ENCODE results near the gene GLRX2.

Gene GLRX2

DNA sequence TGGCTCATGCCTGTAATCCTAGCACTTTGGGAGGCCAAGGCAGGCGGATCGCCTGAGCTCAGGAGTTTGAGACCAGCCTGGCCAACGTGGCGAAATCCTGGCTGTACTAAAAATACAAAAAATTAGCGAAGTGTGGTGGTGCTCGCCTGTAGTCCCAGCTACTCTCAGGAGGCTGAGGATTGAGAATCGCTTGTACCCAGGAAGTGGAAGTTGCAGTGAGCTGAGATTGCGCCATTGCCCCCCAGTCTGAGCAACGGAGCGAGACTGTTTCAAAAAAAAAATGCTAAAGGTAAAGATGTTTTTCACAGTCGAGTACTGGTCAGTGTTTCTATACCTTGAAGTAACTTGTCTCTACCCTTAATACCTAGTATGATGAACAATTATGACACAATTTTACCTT is 11.1 kb downstream of the GLRX2 start:
- H3K27ac Mint-ChIP-seq = peak overlapping the region; percentile 26
- no peaks in the 10 kb centered on the region for H3K27me3 Mint-ChIP-seq
- peaks cover 71% of the 10 kb centered on the region for H3K36me3 Mint-ChIP-seq (ENCODE audit: low read depth)
- H3K4me1 Mint-ChIP-seq (ENCODE audit: low read depth) = peaks cover 5% of the 10 kb centered on the region
- DNase-seq = no peak
- H3K4me3 Mint-ChIP-seq = no peak overlapping the region
- no peaks in the 10 kb centered on the region for H3K9me3 Mint-ChIP-seq

DNA sequence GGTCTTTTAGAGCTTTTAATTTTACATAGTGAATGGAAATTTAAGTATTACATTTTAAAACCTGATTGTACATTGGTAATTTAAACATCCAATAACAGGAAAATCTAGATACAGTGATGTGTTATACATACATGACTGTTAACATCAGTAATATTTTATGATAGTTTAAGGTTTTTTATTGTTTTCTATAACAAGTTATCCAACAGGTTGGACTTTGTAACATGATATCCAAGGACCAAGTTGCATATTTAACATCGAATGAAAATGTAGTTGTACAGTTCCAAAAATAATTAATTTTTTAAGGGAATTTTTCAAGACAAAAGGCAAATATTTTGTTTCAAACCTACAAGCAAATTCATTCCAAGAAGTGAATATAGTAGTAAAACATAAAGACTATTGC is 14.3 kb downstream of the GLRX2 start:
- no peak for DNase-seq
- no peak overlapping the region for H3K4me3 Mint-ChIP-seq
- H3K36me3 Mint-ChIP-seq (ENCODE audit: low read depth) = peaks cover 58% of the 10 kb centered on the region
- H3K27me3 Mint-ChIP-seq = no peaks in the 10 kb centered on the region
- H3K27ac Mint-ChIP-seq = no peak overlapping the region
- no peaks in the 10 kb centered on the region for H3K4me1 Mint-ChIP-seq (ENCODE audit: low read depth)
- no peaks in the 10 kb centered on the region for H3K9me3 Mint-ChIP-seq

DNA sequence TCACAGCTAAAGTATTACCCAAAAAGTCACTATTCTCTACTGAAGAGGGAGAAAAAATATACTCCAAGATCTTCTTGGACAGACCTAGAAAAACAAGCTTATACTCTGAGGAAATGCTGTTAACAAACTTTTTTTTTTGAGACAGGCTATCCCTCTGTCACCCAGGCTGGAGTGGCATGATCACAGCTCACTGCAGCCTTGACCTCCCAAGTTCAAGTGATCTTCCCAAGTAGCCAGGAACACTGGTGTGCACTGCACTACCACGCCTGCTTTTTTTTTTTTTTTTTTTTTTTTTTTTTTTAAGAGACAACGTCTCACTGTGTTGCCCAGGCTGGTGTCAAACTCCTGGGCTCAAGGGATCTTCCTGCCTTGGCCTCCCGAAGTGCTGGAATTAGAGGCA is 17.3 kb downstream of the GLRX2 start:
- Mint-ChIP-seq H3K9me3 (no peaks in the 10 kb centered on the region), H3K36me3 (ENCODE audit: low read depth) (peaks cover 64% of the 10 kb centered on the region), H3K4me3 (no peak overlapping the region), H3K27ac (no peak overlapping the region), H3K4me1 (ENCODE audit: low read depth) (no peaks in the 10 kb centered on the region), H3K27me3 (no peaks in the 10 kb centered on the region)
- no peak for DNase-seq

DNA sequence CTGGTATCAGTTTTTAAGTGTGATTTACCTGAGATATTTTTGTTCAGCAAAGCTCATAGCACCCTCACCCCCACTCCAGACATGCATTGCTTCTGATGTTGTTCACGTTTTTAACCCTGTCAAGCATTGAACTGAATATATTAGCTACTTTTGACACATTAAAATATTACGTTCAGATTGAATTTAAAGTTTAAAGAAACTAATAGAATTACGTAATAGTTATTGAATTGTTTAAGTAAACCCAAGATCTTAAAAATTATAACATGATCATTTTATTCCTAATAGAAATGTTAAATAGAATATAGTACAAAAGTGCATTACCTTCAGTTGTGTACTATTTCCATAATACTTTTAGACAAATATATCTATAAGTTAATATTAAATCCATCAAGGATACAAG is 18.9 kb downstream of the GLRX2 start:
- H3K27me3 Mint-ChIP-seq = no peaks in the 10 kb centered on the region
- H3K36me3 Mint-ChIP-seq (ENCODE audit: low read depth) = peaks cover 73% of the 10 kb centered on the region
- H3K4me1 Mint-ChIP-seq (ENCODE audit: low read depth) = no peaks in the 10 kb centered on the region
- H3K27ac Mint-ChIP-seq = no peak overlapping the region
- H3K9me3 Mint-ChIP-seq = no peaks in the 10 kb centered on the region
- H3K4me3 Mint-ChIP-seq = no peak overlapping the region
- DNase-seq = no peak

DNA sequence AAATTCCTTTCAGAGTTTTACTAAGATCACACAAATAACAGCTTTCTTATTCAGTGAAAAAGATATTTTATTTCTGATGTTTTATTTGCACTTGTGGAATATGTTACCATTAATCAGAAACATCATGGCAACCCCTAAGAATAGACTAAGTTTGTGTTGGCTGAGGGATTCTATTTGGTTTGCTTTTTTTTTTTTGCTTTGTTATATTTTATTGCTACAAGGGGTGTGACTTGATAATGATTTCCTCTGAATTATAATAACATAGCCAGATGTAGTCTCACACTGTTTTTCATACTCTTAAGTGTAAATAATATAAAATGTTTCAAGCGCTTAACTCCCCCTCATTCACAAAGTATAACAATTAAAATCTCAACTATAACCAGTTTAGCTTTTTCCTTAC is 20.0 kb downstream of the GLRX2 start:
- no peaks in the 10 kb centered on the region for H3K9me3 Mint-ChIP-seq
- no peak for DNase-seq
- H3K4me1 Mint-ChIP-seq (ENCODE audit: low read depth) = no peaks in the 10 kb centered on the region
- H3K27ac Mint-ChIP-seq = no peak overlapping the region
- no peak overlapping the region for H3K4me3 Mint-ChIP-seq
- no peaks in the 10 kb centered on the region for H3K27me3 Mint-ChIP-seq
- peaks cover 72% of the 10 kb centered on the region for H3K36me3 Mint-ChIP-seq (ENCODE audit: low read depth)

DNA sequence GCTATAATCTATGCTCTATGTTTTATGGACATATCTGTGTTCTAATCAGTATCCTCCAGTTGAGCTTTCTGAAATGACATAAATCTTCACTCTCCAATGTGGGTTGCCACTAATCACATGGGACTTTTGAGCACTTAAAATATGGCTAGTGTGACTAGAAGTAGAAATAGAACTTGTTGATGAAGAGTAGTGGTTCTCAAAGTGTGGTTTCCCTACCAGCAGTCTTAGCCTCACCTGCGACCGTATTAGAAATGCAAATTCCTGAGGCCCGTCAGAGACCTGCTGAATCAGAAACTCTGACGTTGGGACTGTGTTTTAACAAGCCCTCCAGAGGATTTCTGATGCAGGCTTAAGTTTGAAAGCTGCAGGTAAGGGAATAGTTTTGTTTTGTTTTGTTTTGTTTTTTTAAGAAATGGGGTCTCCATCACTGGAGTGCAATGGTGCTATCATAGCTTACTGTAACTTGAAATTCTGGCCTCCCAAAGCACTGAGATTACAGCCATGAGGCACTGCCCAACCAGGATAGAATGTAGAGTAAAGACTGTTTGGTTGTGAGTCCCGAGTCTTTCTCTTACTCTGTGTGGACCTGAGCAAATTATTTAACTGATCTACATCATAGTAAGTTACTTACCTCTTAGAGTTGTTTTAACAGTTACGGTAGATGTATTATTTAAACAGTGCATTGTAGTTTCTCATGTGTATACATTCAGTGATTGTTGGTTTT is 21.7 kb downstream of the GLRX2 start:
- no peaks in the 10 kb centered on the region for H3K9me3 Mint-ChIP-seq
- H3K4me1 Mint-ChIP-seq (ENCODE audit: low read depth) = no peaks in the 10 kb centered on the region
- no peak overlapping the region for H3K4me3 Mint-ChIP-seq
- no peak for DNase-seq
- no peaks in the 10 kb centered on the region for H3K27me3 Mint-ChIP-seq
- peaks cover 77% of the 10 kb centered on the region for H3K36me3 Mint-ChIP-seq (ENCODE audit: low read depth)
- peak overlapping the region; percentile 31 for H3K27ac Mint-ChIP-seq

DNA sequence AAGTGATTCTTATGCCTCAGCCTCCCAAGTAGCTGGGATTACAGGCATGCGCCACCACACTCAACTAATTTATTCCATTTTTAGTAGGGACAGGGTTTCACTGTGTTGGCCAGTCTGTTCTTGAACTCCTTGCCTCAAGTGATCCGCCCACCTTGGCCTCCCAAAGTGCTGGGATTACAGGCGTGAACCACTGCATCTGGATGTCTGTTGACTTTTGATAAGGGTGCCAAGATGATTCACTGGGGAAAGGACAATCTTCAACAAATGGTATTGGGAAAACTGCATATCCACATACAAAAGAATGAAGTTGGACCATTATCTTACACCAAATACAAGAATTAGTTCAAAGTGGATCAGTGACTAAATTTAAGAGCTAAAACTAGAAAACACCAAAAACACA is 26.0 kb downstream of the GLRX2 start:
- peaks cover 12% of the 10 kb centered on the region for H3K4me1 Mint-ChIP-seq (ENCODE audit: low read depth)
- H3K27me3 Mint-ChIP-seq = no peaks in the 10 kb centered on the region
- no peak overlapping the region for H3K4me3 Mint-ChIP-seq
- no peak for DNase-seq
- no peak overlapping the region for H3K27ac Mint-ChIP-seq
- H3K9me3 Mint-ChIP-seq = peaks cover 2% of the 10 kb centered on the region
- peaks cover 82% of the 10 kb centered on the region for H3K36me3 Mint-ChIP-seq (ENCODE audit: low read depth)

DNA sequence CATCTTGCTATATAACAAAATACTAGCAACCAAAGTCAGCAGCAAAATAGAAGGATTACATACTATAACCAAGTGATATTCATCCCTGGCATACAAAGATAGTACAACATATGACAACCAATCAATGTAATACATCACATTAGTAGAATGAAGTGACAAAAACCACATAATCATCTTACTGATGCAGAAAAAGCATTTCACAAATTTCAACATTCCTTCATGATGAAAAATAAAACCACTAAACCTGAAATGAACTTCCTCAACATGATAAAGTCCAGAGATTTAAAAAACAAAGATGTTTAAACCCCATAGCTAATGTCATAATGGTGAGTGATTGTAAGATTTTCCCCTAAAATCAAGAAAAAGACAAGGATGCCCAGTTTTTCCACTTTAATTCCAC is 27.2 kb downstream of the GLRX2 start:
- Mint-ChIP-seq H3K4me3 (no peak overlapping the region), H3K27me3 (no peaks in the 10 kb centered on the region), H3K27ac (no peak overlapping the region), H3K9me3 (peaks cover 2% of the 10 kb centered on the region), H3K36me3 (ENCODE audit: low read depth) (peaks cover 81% of the 10 kb centered on the region), H3K4me1 (ENCODE audit: low read depth) (peaks cover 12% of the 10 kb centered on the region)
- DNase-seq = no peak

DNA sequence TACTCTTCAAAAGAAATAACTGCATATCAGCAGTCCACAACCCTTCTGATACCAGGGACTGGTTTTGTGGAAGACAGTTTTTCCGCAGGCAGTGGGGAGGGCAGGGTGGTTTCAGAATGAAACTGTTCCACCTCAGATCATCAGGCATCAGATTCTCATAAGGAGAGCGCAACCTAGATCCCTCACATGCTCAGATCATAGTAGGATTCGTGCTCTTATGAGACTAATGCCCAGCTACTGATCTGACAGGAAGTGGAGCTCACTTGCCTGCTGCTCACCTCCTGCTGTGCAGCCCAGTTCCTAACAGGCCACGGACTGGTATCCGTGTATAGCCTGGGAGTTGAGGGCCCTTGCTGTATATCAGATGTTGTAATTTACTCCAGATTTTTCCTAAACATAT is 34.3 kb downstream of the GLRX2 start:
- H3K36me3 Mint-ChIP-seq (ENCODE audit: low read depth) = peaks cover 63% of the 10 kb centered on the region
- H3K4me1 Mint-ChIP-seq (ENCODE audit: low read depth) = peaks cover 61% of the 10 kb centered on the region
- H3K9me3 Mint-ChIP-seq = no peaks in the 10 kb centered on the region
- DNase-seq = no peak
- H3K27ac Mint-ChIP-seq = peak overlapping the region; percentile 67
- H3K27me3 Mint-ChIP-seq = no peaks in the 10 kb centered on the region
- H3K4me3 Mint-ChIP-seq = no peak overlapping the region

DNA sequence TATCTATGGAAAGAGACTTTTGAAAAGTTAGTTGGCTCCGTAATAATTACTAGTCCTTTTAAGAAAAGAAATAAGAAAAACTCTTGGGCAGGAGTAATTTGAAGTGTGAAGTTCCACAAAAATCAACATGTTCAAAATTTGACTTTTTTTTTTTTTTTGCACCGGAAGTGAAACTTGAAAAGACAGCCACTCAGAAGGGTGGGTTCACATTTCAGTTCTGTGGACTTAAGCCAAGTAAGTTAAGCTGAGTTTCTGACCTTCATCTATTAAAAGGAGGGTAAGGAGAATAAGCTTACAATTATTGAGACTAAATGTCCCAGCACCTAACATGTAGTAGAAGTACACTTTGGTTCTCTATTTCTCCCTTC is 34.8 kb downstream of the GLRX2 start:
- peak overlapping the region; percentile 79 for H3K27ac Mint-ChIP-seq
- H3K27me3 Mint-ChIP-seq = no peaks in the 10 kb centered on the region
- H3K4me1 Mint-ChIP-seq (ENCODE audit: low read depth) = peaks cover 63% of the 10 kb centered on the region
- peaks cover 58% of the 10 kb centered on the region for H3K36me3 Mint-ChIP-seq (ENCODE audit: low read depth)
- DNase-seq = no peak
- no peaks in the 10 kb centered on the region for H3K9me3 Mint-ChIP-seq
- H3K4me3 Mint-ChIP-seq = no peak overlapping the region

DNA sequence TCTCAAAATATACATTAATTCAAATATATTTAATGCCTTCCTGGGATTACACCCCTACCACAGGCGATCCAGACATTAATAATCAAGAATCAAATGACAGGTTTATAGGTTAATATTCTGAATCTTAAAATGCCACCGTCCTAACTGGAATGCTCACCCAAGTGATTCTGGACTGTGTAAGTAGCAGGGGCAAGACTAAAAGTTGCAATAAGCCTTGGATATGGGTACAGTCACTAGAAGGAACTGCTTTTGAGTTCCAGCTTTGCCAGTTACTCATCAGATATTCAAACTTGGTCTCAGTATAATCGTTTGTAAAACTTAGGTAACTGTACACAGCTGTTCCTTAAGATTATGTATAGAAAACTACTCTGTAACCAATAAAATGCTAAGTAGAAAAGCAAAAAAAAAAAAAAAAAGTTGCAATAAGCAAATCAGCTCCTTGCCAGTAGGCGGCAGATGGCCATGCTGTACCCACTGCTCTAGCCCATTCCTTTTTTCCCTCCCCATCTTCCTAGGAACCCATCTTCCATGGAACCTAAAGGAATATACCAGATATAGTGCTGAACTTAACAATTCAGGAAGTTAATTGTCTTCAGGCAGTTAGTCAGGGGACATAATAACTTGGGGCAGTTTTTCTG is 35.3 kb downstream of the GLRX2 start:
- DNase-seq = no peak
- Mint-ChIP-seq H3K36me3 (ENCODE audit: low read depth) (peaks cover 55% of the 10 kb centered on the region), H3K27ac (peak overlapping the region; percentile 79), H3K9me3 (no peaks in the 10 kb centered on the region), H3K4me1 (ENCODE audit: low read depth) (peaks cover 66% of the 10 kb centered on the region), H3K4me3 (no peak overlapping the region), H3K27me3 (no peaks in the 10 kb centered on the region)

DNA sequence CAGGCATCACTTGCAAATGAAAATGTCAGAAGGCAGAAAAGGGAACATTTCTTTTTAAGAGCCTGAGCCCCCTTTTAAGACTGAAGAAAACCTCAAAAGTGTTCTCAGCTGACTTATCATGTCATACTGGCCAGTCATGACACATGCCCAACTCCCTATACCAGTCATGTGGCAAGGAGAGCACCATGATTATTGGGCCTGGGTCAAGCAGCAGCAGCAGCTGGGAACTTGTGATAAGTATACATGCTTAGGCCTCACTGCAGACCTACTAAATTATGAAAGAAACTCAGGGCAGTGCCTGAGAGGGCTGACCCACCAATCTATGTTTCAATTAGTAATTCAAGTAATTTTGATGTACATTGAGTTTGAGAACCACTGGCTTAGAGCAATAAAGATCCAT is 37.2 kb downstream of the GLRX2 start:
- no peak overlapping the region for H3K4me3 Mint-ChIP-seq
- no peak for DNase-seq
- no peaks in the 10 kb centered on the region for H3K9me3 Mint-ChIP-seq
- peak overlapping the region; percentile 56 for H3K27ac Mint-ChIP-seq
- H3K4me1 Mint-ChIP-seq (ENCODE audit: low read depth) = peaks cover 77% of the 10 kb centered on the region
- peaks cover 46% of the 10 kb centered on the region for H3K36me3 Mint-ChIP-seq (ENCODE audit: low read depth)
- no peaks in the 10 kb centered on the region for H3K27me3 Mint-ChIP-seq

DNA sequence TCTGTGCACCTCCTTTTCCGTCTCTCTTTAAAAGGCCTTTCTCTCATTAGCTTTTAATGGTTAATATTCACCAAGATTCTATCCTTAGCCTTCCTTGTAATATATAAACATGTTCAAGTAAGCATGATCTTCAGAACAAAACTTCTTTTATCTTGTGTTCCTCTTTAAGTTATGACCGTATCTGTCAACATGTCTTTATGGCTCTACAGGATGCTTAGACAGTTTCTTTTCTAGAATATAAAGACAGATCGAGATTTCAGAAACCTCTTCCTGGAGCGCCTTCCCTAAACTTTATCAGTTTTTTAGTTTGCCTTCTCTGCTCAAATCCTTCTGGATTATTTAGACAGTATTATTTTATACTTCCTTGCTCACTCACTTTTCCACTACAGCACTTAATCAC is 38.6 kb downstream of the GLRX2 start:
- H3K4me3 Mint-ChIP-seq = no peak overlapping the region
- H3K9me3 Mint-ChIP-seq = no peaks in the 10 kb centered on the region
- H3K36me3 Mint-ChIP-seq (ENCODE audit: low read depth) = peaks cover 43% of the 10 kb centered on the region
- H3K27me3 Mint-ChIP-seq = no peaks in the 10 kb centered on the region
- no peak for DNase-seq
- H3K27ac Mint-ChIP-seq = peak overlapping the region; percentile 58
- peaks cover 85% of the 10 kb centered on the region for H3K4me1 Mint-ChIP-seq (ENCODE audit: low read depth)

DNA sequence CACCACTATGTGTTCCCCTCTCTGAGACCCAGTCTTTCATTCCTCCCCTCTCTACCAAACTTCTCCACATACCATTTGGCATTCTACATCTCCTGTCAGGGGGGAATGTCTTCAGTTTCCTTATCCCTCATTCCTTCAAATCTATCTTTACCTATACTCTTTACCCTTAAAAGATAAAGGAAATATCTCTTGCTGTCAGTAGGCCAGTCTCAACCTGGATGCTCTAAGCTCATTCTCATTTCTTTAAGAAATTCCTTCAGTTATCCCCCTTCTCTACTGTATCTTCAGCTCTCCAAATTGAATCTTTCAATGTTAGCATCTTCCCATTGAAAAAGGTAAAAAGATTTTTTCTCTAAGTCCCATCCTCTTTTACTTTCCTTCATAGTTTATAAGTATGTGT is 39.3 kb downstream of the GLRX2 start:
- peaks cover 87% of the 10 kb centered on the region for H3K4me1 Mint-ChIP-seq (ENCODE audit: low read depth)
- no peak overlapping the region for H3K4me3 Mint-ChIP-seq
- H3K27ac Mint-ChIP-seq = peak overlapping the region; percentile 58
- no peak for DNase-seq
- H3K27me3 Mint-ChIP-seq = no peaks in the 10 kb centered on the region
- peaks cover 47% of the 10 kb centered on the region for H3K36me3 Mint-ChIP-seq (ENCODE audit: low read depth)
- H3K9me3 Mint-ChIP-seq = no peaks in the 10 kb centered on the region

DNA sequence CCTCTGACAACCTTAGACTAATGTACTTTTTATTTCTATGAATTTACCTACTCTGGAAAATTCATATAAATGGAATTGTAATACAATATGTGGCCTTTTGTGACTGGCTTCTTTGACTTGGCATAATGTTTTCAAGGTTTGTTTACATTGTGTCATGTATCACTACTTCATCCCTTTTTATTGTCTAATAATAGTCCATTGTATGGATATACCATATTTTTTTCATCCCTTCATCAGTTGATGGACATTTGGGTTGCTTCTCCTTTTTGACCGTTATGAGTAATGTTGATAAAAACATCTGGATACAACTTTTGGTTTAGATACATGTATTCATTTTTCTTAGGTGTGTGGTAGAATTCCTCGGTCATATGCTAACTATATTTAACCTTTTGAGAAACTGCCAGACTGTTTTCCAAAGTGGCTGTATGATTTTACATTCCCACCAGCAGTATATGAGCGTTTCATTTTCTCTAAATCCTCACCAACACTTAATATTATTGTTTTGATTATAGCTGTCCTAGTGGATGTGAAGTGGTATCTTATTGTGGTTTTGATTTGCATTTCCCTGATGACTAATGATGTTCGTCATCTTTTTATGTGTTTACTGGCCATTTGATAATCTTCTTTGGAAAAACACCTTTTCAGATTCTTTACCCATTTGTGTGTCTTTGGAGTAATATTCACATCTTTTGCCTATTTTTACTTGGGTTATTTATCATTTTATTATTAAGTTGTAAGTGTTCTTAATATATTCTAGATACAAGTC is 42.3 kb downstream of the GLRX2 start:
- H3K9me3 Mint-ChIP-seq = no peaks in the 10 kb centered on the region
- no peak for DNase-seq
- peaks cover 68% of the 10 kb centered on the region for H3K4me1 Mint-ChIP-seq (ENCODE audit: low read depth)
- peak overlapping the region; percentile 78 for H3K27ac Mint-ChIP-seq
- H3K36me3 Mint-ChIP-seq (ENCODE audit: low read depth) = peaks cover 55% of the 10 kb centered on the region
- no peaks in the 10 kb centered on the region for H3K27me3 Mint-ChIP-seq
- peak overlapping the region; percentile 25 for H3K4me3 Mint-ChIP-seq
